Nephron progenitor cell (in vitro differentiated cells): ENCODE measurements around the gene SMCO3.

Experiments
- DNase-seq: peaks from one replicate; pipeline ENCODE4 v3.0.0; 2021
- H3K27ac Mint-ChIP-seq: 2 replicates; pipeline ENCODE4 v1.8.0; 2021; ENCODE audit warnings: mild to moderate bottlenecking, moderate library complexity, mixed read lengths
- H3K27me3 Mint-ChIP-seq: 2 replicates; pipeline ENCODE4 v1.8.0; 2021; ENCODE audit warnings: mild to moderate bottlenecking, low read depth, mixed read lengths; ENCODE audit not compliant: poor library complexity
- H3K36me3 Mint-ChIP-seq: 2 replicates; pipeline ENCODE4 v1.8.0; 2021; ENCODE audit warnings: low read depth, mixed read lengths
- H3K4me1 Mint-ChIP-seq: 2 replicates; pipeline ENCODE4 v1.8.0; 2021; ENCODE audit warnings: mixed read lengths
- H3K4me3 Mint-ChIP-seq: 2 replicates; pipeline ENCODE4 v1.8.0; 2021; ENCODE audit warnings: mild to moderate bottlenecking, moderate library complexity, mixed read lengths
- H3K9me3 Mint-ChIP-seq: 2 replicates; pipeline ENCODE4 v1.8.0; 2021; ENCODE audit warnings: mild to moderate bottlenecking, moderate library complexity, mixed read lengths
- TF ChIP-seq, protein P1 (sequence below): fragments of 200-600 bp; sonication (generic); IDR thresholded peaks from 2 replicates; pipeline ENCODE4 v1.5.0; 2021; ENCODE audit warnings: antibody characterized with exemption

Gene SMCO3

DNA sequence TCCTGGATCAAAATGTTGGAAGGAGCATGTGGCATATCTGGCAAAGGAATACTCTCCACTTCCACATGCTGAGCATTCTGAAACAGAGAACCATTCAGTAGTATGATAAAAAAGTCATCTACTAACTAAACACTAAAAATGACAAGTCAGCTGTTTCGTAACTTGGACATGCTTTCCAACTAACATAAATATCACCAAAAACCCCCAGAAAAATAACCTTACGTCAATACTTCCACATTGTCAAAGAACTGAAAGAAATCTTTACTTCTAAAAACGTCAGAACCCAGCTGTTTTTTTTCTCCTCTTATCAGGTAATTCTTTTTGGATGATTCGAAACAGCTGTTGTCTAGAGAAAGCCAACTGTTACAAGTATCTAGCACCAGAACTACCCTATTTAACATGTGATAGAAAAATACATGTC lies 18.9 kb downstream of the SMCO3 start:
- Mint-ChIP-seq H3K4me3 (no peak overlapping the region), H3K4me1 (no peaks in the 10 kb centered on the region), H3K27me3 (no peaks in the 10 kb centered on the region), H3K36me3 (peaks cover 88% of the 10 kb centered on the region), H3K9me3 (no peaks in the 10 kb centered on the region), H3K27ac (no peak overlapping the region)
- no peak for DNase-seq
- TF ChIP-seq, protein P1, sequence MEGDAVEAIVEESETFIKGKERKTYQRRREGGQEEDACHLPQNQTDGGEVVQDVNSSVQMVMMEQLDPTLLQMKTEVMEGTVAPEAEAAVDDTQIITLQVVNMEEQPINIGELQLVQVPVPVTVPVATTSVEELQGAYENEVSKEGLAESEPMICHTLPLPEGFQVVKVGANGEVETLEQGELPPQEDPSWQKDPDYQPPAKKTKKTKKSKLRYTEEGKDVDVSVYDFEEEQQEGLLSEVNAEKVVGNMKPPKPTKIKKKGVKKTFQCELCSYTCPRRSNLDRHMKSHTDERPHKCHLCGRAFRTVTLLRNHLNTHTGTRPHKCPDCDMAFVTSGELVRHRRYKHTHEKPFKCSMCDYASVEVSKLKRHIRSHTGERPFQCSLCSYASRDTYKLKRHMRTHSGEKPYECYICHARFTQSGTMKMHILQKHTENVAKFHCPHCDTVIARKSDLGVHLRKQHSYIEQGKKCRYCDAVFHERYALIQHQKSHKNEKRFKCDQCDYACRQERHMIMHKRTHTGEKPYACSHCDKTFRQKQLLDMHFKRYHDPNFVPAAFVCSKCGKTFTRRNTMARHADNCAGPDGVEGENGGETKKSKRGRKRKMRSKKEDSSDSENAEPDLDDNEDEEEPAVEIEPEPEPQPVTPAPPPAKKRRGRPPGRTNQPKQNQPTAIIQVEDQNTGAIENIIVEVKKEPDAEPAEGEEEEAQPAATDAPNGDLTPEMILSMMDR = no peak

DNA sequence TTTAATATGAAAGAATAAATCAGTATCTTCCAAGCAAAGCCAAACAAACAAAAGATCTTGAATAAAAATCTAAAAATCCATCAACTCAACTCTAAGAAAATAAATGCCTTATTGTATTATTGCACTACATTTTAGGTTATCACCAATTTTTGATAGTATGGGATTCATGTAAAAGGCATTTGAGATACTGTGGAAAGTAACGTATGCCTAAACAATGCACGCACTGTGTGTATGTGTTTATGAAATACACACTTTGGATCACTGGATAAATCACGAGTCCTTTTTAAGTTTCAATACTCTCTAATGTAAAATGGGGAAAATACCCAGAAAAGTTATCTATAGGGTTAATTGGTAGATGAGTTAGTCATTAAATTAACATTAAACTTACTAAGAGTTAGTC lies 28.4 kb downstream of the SMCO3 start:
- DNase-seq = no peak
- TF ChIP-seq, protein P1 = no peak
- no peaks in the 10 kb centered on the region for H3K4me1 Mint-ChIP-seq
- no peak overlapping the region for H3K4me3 Mint-ChIP-seq
- no peaks in the 10 kb centered on the region for H3K27me3 Mint-ChIP-seq
- no peaks in the 10 kb centered on the region for H3K9me3 Mint-ChIP-seq
- no peak overlapping the region for H3K27ac Mint-ChIP-seq
- H3K36me3 Mint-ChIP-seq = peaks cover 42% of the 10 kb centered on the region

DNA sequence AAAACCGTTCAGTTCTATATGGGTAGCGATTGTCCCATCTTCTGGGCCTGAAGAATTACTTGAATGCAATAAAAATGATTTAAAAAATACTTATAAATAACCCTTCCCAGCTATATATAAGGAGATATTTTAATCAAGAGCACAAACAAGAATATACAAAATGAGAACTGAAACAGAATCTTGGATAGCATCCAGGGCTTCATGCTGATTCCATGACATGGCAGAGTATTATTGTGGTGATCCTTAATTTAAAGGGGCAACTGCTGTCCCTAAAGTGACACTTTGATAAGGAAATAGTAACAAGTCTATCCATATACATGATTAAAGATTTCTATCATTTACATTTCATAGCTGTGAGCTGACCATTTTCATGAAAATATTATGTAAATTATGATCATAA lies 29.5 kb downstream of the SMCO3 start:
- H3K4me1 Mint-ChIP-seq = no peaks in the 10 kb centered on the region
- H3K27ac Mint-ChIP-seq = no peak overlapping the region
- TF ChIP-seq, protein P1 = no peak

DNA sequence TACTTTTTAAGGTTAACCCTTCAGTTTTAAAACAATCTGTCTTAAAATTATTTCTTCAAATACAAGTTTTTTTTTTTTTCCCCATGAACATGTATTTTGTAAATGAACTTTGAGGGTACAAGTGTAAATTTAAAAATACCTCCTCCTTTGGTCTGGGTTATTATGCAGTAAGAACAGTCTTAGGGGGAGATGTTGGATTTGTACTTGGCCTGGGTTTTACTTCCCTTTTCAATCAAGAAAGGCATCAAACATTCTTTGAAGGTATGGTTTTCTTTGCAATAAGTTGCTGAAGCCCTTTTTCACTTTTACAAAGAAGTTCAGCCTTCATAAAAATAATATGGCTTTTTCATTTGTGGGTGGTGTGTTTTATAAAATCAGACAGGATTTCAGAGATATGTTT lies 31.2 kb downstream of the SMCO3 start:
- no peak for DNase-seq
- H3K27ac Mint-ChIP-seq = no peak overlapping the region
- no peak overlapping the region for H3K4me3 Mint-ChIP-seq
- H3K9me3 Mint-ChIP-seq = no peaks in the 10 kb centered on the region
- TF ChIP-seq, protein P1 = no peak
- peaks cover 18% of the 10 kb centered on the region for H3K36me3 Mint-ChIP-seq
- peaks cover 6% of the 10 kb centered on the region for H3K4me1 Mint-ChIP-seq
- no peaks in the 10 kb centered on the region for H3K27me3 Mint-ChIP-seq

More for the DNA sequence above, 29.5 kb downstream of the SMCO3 start:
- Mint-ChIP-seq H3K36me3 (peaks cover 31% of the 10 kb centered on the region), H3K27me3 (no peaks in the 10 kb centered on the region), H3K4me3 (no peak overlapping the region), H3K9me3 (no peaks in the 10 kb centered on the region)
- DNase-seq = no peak

DNA sequence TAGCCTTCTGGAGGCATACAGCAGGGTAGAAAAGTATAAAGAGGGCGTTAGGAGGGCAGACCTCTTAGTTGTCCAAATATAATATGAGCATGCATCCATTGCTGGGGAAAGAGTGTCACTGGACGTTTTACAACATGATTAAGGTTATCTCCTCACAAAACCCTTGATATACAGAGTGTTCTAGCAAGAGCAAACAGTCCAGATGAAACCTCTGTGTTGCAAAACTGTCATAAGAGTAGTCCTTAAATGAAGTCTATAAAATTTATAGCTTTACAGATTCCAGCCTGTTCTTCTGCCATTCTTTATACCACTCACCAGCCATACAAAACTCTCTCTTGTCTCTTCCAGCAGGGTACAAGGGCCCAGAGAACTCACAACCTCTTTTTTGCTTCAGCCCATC lies 32.4 kb downstream of the SMCO3 start:
- no peak overlapping the region for H3K4me3 Mint-ChIP-seq
- no peak for DNase-seq
- peak overlapping the region; percentile 40 for H3K27ac Mint-ChIP-seq
- no peaks in the 10 kb centered on the region for H3K27me3 Mint-ChIP-seq
- H3K36me3 Mint-ChIP-seq = peaks cover 6% of the 10 kb centered on the region
- peaks cover 18% of the 10 kb centered on the region for H3K4me1 Mint-ChIP-seq
- TF ChIP-seq, protein P1 = no peak
- no peaks in the 10 kb centered on the region for H3K9me3 Mint-ChIP-seq

DNA sequence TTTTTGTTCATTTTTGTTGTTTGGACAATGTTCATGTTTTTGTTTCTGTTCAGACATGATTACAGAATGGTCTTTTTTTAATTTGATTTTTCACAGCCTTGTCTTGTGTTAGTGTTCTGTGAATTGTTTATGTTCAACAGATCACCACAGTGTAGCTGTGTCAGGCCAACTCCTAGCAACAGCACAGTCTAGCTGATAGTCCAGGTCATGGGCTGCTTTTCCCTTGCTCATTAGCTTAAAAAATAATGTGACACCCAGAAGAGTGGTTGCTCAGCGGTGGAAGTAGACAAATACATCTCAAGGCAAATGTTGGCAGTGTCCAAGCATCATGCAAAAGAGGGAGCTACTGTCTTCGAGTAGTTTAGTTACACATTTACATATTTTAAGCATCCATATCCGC lies 33.1 kb downstream of the SMCO3 start:
- Mint-ChIP-seq H3K27ac (no peak overlapping the region), H3K27me3 (no peaks in the 10 kb centered on the region), H3K4me3 (no peak overlapping the region), H3K9me3 (no peaks in the 10 kb centered on the region), H3K4me1 (peaks cover 25% of the 10 kb centered on the region), H3K36me3 (peaks cover 4% of the 10 kb centered on the region)
- TF ChIP-seq, protein P1 = no peak
- no peak for DNase-seq
